NCI-H2107 treated with DMSO at 0.1 percent for 48 hours (cell line): ENCODE results near the gene ZCCHC24.

Experiments
- DNase-seq: peaks from one replicate; lab custom pipeline; 2025; ENCODE audit not compliant: unreplicated experiment; lab: John Stamatoyannopoulos, UW

ZCCHC24 gene

GRCh38 chr10:79445161-79445976, at the start of gene ZCCHC24:
ZCCHC24 (minus strand) TSS chr10:79445624; CDS start chr10:79445440, 184 bp downstream.
- peak; percentile 39 for DNase-seq

GRCh38 chr10:79493806-79494205, 48.4 kb upstream of the ZCCHC24 start:
- no peak for DNase-seq

GRCh38 chr10:79492839-79493238, 47.4 kb upstream of the ZCCHC24 start:
- DNase-seq = no peak

DNA sequence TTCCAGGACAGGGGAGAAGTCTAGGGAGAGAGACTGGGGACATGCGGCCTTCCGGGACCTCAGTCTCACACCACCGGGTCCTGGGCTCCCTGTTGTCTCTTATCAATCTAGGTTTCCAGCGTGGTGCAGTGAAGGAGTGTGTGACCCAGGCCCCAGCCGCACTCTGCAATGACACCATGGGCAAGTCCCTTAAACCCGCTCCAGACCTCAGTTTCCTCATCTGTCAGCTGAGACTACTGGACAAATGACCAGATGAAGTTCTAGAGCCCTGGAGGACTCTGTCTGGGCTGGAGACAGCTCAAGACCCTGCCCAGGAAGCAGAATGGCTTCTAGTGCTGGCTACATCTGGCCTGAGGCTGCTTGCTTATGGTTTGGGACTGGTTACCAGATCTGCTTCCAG, 46.8 kb upstream of the ZCCHC24 start:
- DNase-seq = no peak

DNA sequence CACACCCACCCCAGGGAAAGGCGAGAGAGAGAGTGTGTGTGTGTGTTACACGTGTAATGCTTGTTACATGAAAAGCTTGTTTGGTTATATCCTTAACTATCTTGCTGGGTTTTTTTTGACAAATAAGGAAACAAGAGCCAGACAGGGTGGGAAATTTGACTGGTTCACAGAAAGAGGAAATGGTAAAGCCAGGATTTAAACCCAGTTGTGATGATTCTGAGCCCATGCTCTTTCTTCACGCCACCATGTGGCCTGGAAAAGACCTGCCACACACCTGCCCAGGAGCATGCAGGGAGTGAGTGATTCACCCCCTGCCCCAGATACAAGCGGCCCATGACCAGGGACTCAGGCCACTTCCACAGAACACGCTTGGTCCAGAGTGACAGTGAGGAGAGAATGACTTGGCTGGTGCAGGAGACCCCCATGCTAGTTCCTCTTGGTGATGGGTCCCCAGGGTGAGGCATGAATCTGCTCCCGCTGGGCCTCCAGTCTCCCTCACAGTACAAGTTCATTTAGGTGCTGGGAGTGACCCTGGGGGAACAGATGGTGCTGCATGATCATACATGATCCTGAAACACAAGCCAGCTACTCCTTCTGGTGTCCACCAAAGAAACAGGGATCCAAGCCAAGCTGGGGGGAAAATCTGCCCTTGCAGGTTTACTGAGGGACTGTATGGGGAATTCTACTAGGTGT, 45.9 kb upstream of the ZCCHC24 start:
- DNase-seq = no peak

GRCh38 chr10:79490400-79491142, 45.1 kb upstream of the ZCCHC24 start:
- no peak for DNase-seq

DNA sequence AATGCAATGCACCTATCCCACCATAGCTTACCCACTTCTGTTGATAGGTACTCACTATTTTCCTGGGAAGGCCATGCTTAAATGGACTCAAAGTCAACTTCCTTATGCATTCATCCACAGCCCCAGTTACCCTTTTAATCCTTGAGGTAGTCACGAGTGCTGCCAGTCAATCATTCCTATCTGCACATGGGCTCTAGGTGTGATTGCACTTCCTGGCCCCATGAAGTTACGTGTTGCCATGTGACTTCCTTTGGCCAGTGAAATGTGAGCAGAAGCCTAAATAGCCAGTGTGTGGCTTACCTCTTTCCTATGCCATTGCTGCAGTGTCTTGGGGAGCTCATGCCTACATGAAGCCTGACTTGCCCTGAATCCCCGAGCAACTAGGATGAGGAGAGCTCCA, 43.4 kb upstream of the ZCCHC24 start:
- no peak for DNase-seq

DNA sequence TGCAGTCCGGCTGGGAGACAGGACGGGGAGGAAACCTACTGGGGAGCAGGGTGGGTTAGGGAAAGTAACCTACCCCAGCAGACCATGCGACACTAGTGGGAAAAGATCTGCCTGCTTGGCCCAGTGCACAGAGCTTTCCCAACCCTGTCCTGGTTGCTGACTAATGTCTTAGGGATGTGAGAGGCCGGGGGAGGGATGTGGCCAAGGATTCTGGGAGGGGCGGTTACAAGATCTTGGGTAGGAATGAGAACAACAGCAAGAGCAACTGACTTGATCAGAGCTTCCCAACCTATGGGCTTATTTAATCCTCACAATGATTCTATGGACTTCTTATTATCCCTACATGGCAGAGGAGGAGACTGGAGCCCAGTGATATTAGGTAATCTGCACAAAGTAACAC, 42.9 kb upstream of the ZCCHC24 start:
- DNase-seq = no peak

DNA sequence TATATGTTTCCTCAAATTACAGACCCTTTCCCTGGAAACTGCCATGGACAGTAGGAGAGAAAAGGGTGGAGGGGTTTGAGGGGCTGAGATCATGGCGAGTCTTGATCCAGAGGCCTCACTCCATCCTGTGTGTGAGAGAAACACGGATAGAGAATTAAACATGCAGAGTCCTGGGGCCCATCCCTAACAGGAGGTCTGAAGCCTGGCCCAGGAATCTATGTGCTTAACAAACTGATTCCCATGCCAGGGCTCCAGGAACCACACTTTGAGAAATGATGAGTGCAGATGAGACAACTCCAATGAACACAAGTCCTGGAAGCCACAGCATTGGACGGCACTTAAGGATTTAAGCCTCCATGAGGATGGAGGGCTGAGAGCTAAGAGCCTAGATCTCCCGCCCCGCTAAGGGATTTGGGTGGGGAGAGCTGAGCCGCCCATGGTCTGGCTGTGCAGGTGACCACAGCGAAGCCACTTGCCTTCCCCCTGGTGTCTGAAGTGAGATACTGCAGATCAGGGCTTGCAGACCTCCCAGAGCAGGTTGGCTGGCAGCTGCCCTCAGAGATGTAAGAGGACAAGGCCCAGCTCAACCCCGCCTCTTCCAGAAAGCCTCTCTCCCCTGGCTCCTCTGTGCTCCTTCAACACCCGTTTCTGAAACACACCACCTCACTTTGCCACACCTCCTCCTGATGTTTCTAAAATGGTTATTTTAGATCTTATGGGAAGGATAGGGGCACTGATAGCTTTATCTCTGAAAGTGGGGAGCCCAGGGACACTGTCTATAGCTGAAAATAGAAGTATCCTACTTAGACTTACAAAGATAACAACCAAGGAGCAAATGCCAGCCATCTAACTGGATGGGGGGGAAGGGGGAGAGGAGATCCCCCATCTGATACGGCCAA, 42.1 kb upstream of the ZCCHC24 start:
- no peak for DNase-seq

DNA sequence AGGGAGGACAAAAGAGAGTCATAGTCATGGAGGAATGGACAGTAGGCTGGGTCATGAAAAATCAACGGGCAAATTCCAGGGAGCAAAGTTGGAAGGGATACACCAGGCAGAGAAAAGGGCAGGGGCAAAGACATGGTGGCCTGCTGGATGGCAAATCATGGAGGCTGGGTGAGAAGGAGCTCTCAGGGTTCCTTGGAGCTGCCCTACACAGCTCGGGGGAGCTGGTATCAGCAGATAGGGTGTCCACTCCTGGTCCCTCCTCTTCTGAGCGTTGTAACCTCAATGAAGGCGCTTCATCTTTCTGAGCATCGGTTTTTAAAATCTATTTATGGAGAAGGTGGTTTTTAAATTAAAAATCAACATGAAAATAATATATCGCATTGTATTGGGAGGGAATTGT, 39.1 kb upstream of the ZCCHC24 start:
- DNase-seq = no peak

DNA sequence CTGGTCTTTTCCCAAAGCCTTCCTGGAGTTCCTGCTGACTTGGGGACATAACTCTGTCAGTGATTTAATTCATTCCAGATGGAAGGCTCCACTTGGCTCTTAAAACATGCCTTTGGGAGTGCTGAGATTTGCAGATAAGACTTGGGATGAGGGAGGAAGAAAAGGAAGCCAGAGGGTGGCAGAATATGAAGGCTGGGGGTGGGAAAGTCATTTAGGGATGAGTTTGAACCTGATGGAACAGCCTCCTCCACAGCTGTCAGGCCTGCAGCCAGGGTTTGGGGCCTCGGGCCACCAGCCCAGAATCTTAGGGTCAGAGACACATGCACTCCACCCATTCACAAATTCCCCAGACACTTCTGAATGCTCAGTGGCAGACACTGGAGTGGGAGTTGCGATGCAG, 38.5 kb upstream of the ZCCHC24 start:
- no peak for DNase-seq

DNA sequence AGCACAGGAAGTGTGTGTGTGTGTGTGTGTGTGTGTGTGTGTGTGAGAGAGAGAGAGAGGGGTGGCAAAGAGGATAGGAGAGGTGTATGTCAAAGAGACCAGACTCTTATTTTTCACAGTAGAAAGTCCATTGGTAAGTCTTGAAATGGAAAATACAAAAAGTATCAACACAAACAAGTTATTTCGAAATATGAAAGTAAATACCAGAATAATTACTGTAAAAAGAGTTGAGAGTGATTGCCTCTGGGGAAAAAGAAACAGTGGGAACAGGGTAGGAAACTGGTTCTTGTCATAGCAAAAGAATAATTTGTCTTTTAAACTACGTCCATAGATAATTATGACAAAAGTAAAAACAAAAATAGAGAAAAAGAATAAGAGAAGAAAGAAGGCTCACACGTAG, 37.9 kb upstream of the ZCCHC24 start:
- DNase-seq = no peak

- DNase-seq = no peak
These were observed 37.3 kb upstream of the ZCCHC24 start for GRCh38 chr10:79482741-79483140.

GRCh38 chr10:79482304-79482703, 36.9 kb upstream of the ZCCHC24 start:
- DNase-seq = no peak

- DNase-seq = no peak
These were observed 34.0 kb upstream of the ZCCHC24 start for GRCh38 chr10:79479283-79479909.

DNA sequence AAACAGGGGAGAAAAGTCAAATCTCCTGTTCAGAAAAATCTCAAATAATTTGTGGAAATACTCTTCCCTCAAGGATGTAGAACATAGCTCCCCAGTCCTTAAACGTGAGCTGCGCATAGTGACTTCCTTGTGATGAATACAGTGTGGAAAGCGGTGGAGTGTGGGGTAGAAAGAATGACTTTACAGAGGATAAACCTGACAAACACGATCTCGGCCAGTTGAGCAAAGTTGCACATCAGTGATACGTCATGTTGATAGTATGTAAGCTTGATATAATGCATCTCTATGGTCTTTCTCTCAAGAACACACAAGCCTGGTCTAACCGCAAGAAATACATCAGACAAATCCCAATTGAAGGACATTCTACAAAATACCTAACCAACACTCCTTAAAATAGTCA, 32.0 kb upstream of the ZCCHC24 start:
- DNase-seq = no peak

DNA sequence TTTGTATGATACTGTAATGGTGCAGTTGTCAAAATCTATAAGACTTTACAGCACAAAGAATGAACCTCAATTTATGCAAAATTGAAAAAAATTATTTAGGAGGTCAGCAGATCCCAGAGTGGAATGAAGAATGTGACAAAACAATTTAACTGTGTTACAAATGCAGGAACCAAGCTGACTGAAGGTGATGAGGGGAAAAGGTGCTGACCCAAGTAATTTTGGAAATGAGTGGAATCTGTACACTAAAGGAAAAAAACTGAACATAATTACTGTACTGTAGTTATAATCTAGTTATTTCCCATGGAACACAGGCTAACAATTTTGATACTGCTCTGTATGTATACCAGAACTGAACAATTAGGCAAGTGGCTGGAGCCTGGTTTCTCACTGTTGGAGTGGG, 31.2 kb upstream of the ZCCHC24 start:
- no peak for DNase-seq

DNA sequence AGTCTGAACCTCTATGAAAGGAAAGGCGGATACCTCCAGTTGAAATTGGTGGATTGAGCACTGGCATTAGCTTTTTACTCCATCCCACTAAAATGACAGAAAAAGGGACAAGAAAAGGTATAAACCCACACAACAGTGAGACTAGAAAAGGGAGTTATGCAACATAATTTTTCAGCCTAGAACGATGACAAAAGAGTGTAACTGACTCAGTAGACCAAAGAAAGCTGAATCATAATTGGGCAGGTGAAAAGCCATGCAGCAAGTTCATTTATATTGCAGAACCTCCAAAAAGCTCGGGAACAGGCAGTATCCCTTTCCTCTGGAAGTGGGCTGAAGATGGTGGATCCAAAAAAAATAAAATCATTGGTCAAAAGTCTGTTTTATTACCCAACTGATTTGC, 30.5 kb upstream of the ZCCHC24 start:
- no peak for DNase-seq

- no peak for DNase-seq
These were observed 29.8 kb upstream of the ZCCHC24 start for GRCh38 chr10:79475119-79475653.

- no peak for DNase-seq
These were observed 28.2 kb upstream of the ZCCHC24 start for GRCh38 chr10:79473496-79474095.
